SK-N-SH (cell line): ENCODE data around the gene ENTPD6. TPM values are rescaled to one million over a fixed set of nuclear protein-coding genes. Genes with fewer than 3 reads are reported as not detected.

ENCODE experiments used
- CTCF ChIA-PET: fragments of 300-600, 350-600 bp; formaldehyde crosslinking; extraction: SDS; loops from one replicate; lab custom pipeline; 2021; lab: Yijun Ruan, JAX
- POLR2A ChIA-PET: fragments of 350-600 bp; sonication (Branson Sonifier 250); formaldehyde crosslinking; extraction: SDS; loops from one replicate; lab custom pipeline; 2020; ENCODE audit warnings: antibody characterized with exemption, inconsistent platforms; lab: Yijun Ruan, JAX
- DNase-seq: peaks from one replicate; pipeline ENCODE4 v3.0.0; 2012
- H2AFZ ChIP-seq: fragments of 200-600 bp; sonication (generic); 2 replicates; pipeline ENCODE4 v1.8.1; 2016; ENCODE audit warnings: antibody characterized with exemption, mild to moderate bottlenecking, low read depth
- H3F3A ChIP-seq: fragments of 200-600 bp; sonication (generic); replicated peaks from 2 replicates; pipeline ENCODE3; 2016; ENCODE audit warnings: antibody characterized with exemption, mild to moderate bottlenecking; ENCODE audit not compliant: insufficient read depth
- H3K27ac ChIP-seq, 2 experiments: fragments of 200-500 bp in 1 of 2; fragments of 200-600 bp in 1 of 2; sonication (Bioruptor generic) in 1 of 2; sonication (generic), shearing (Covaris generic) in 1 of 2; 2 replicates each; pipeline versions ENCODE4 v1.5.1 to v1.6.1; 2014 to 2016; ENCODE audit warnings: low read depth in 2 of 2, inconsistent platforms in 1 of 2, low read length in 1 of 2, mild to moderate bottlenecking in 1 of 2, mixed read lengths in 1 of 2
- H3K27me3 ChIP-seq: fragments of 200-600 bp; sonication (generic), shearing (Covaris generic); 2 replicates; pipeline ENCODE4 v1.6.1; 2016; ENCODE audit warnings: mixed run types; ENCODE audit not compliant: insufficient read depth
- H3K36me3 ChIP-seq, 2 experiments: fragments of 200-500 bp in 1 of 2; fragments of 200-600 bp in 1 of 2; sonication (Bioruptor generic) in 1 of 2; sonication (generic) in 1 of 2; replicated peaks in 1 of 2; 2 replicates each; pipeline versions ENCODE3 to v1.5.1; 2014 to 2016; ENCODE audit warnings: low read length in 1 of 2, mild to moderate bottlenecking in 1 of 2; ENCODE audit not compliant: insufficient read depth in 2 of 2, control insufficient read depth in 1 of 2
- H3K4me1 ChIP-seq, 2 experiments: fragments of 200-500 bp in 1 of 2; fragments of 200-600 bp in 1 of 2; sonication (Bioruptor generic) in 1 of 2; sonication (generic), shearing (Covaris generic) in 1 of 2; 2 replicates each; pipeline versions ENCODE4 v1.5.1 to v1.6.1; 2014 to 2016; ENCODE audit warnings: low read depth in 1 of 2, low read length in 1 of 2, mixed run types in 1 of 2; ENCODE audit not compliant: insufficient read depth in 2 of 2, control insufficient read depth in 1 of 2
- H3K4me2 ChIP-seq: fragments of 200-600 bp; sonication (generic), shearing (Covaris generic); 2 replicates; pipeline ENCODE4 v1.6.1; 2017; ENCODE audit warnings: mixed run types
- H3K4me3 ChIP-seq, 2 experiments: fragments of 200-500 bp in 1 of 2; fragments of 200-600 bp in 1 of 2; sonication (Bioruptor generic) in 1 of 2; sonication (generic), shearing (Covaris generic) in 1 of 2; 2 replicates each; pipeline versions ENCODE4 v1.5.1 to v1.8.1; 2014 to 2016; ENCODE audit warnings: low read depth in 2 of 2, inconsistent platforms in 1 of 2, low read length in 1 of 2, mild to moderate bottlenecking in 1 of 2, mixed read lengths in 1 of 2, moderate library complexity in 1 of 2
- H3K79me2 ChIP-seq: fragments of 200-600 bp; sonication (generic); 2 replicates; pipeline ENCODE4 v1.8.1; 2017; ENCODE audit warnings: mild to moderate bottlenecking; ENCODE audit not compliant: insufficient read depth
- H3K9ac ChIP-seq: fragments of 200-600 bp; sonication (generic); 2 replicates; pipeline ENCODE4 v1.6.1; 2017; ENCODE audit warnings: mixed run types
- H3K9me2 ChIP-seq: fragments of 200-600 bp; sonication (generic); 2 replicates; pipeline ENCODE4 v1.6.1; 2017; ENCODE audit warnings: mixed run types
- H3K9me3 ChIP-seq: fragments of 200-600 bp; sonication (generic); 2 replicates; pipeline ENCODE4 v1.6.1; 2017; ENCODE audit warnings: mixed run types, mild to moderate bottlenecking, moderate library complexity
- H4K20me1 ChIP-seq: fragments of 200-600 bp; sonication (generic); 2 replicates; pipeline ENCODE4 v1.6.1; 2017; ENCODE audit warnings: mild to moderate bottlenecking, mixed run types; ENCODE audit not compliant: insufficient read depth
- EP300 ChIP-seq, 2 experiments: IDR thresholded peaks; 2 replicates each; pipeline versions ENCODE4 v1.4.0 to v1.6.1; 2012; ENCODE audit warnings: borderline replicate concordance in 1 of 2, low read depth in 1 of 2, low read length in 1 of 2
- FOXJ3 ChIP-seq: sonication (generic); formaldehyde crosslinking; IDR thresholded peaks from 2 replicates; pipeline ENCODE4 v1.5.1; 2020; ENCODE audit warnings: mild to moderate bottlenecking, missing genetic modification reagents
- FOXM1 ChIP-seq: IDR thresholded peaks from 2 replicates; pipeline ENCODE4 v1.4.0; 2012; ENCODE audit warnings: low read depth, mild to moderate bottlenecking
- JUND ChIP-seq: IDR thresholded peaks from 2 replicates; pipeline ENCODE4 v1.4.0; 2012
- MEF2A ChIP-seq: IDR thresholded peaks from 2 replicates; pipeline ENCODE4 v1.4.0; 2012; ENCODE audit warnings: low read depth, borderline replicate concordance
- NFIC ChIP-seq: IDR thresholded peaks from 2 replicates; pipeline ENCODE4 v1.4.0; 2012; ENCODE audit warnings: borderline replicate concordance
- RFX5 ChIP-seq: IDR thresholded peaks from 2 replicates; pipeline ENCODE4 v1.6.1; 2012; ENCODE audit warnings: mild to moderate bottlenecking, improper control_type of control experiment, low read length
- SMC3 ChIP-seq: IDR thresholded peaks from 2 replicates; pipeline ENCODE4 v1.6.1; 2012; ENCODE audit warnings: low read depth, low read length, improper control_type of control experiment
- TAF1 ChIP-seq: IDR thresholded peaks from 2 replicates; pipeline ENCODE4 v1.6.1; 2012; ENCODE audit warnings: low read depth, mild to moderate bottlenecking, low read length, moderate library complexity, borderline replicate concordance
- TCF12 ChIP-seq: IDR thresholded peaks from 2 replicates; pipeline ENCODE4 v1.4.0; 2012
- TEAD4 ChIP-seq: IDR thresholded peaks from 2 replicates; pipeline ENCODE4 v1.4.0; 2012; ENCODE audit warnings: mild to moderate bottlenecking, borderline replicate concordance; ENCODE audit not compliant: insufficient read depth
- WGBS: methylation state at CpG from one replicate; pipeline ENCODE4 v1.1.6; 2017; ENCODE audit warnings: low lambda C conversion rate; 5-methylcytosine and 5-hydroxymethylcytosine counted together
- polyA plus RNA-seq, 3 experiments: library from polyadenylated mRNA; depleted of rRNA; stranded (reverse); fragments of >200 nt; gene quantifications; 2 replicates each; pipeline ENCODE4 v1.2.3, GENCODE V29; 2012
- TF ChIP-seq, protein P1 (sequence below): IDR thresholded peaks from 2 replicates; pipeline ENCODE4 v1.4.0; 2012; ENCODE audit warnings: low read depth
- TF ChIP-seq, protein P2 (sequence below): fragments of 150-350 bp; IDR thresholded peaks from 2 replicates; pipeline ENCODE4 v1.6.1; 2016; ENCODE audit warnings: mild to moderate bottlenecking, low read depth, low read length
- TF ChIP-seq, protein P3 (sequence below): IDR thresholded peaks from 2 replicates; pipeline ENCODE4 v1.4.0; 2012; ENCODE audit warnings: low read depth, borderline replicate concordance
- TF ChIP-seq, protein P4 (sequence below): IDR thresholded peaks from 2 replicates; pipeline ENCODE4 v1.6.1; 2012; ENCODE audit warnings: mild to moderate bottlenecking, low read depth, low read length, moderate library complexity
- TF ChIP-seq, protein P5 (sequence below): IDR thresholded peaks from 2 replicates; pipeline ENCODE4; 2012

The ENTPD6 gene
- polyA plus RNA-seq, 1 of the 3 experiments (the other 2 are of a cell fraction), result 76.1 TPM

DNA sequence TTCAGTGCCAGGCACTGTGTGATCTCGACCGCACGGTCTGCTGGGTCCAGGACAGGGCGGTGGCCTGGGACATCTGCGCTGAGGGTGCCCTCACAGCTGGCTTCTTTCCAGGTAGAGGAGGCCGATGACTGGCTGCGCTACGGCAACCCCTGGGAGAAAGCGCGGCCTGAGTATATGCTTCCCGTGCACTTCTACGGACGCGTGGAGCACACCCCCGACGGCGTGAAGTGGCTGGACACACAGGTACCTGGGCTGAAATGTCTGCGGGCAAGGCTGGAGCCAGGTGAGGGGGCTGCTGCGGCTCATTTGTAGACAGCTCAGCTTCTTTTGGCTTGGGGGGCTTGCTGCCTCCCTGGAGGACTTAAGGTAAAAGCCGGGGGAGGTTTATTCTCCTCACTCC is 79.0 kb downstream of the ENTPD6 start:
- POLR2A ChIA-PET, result no interaction called here
- 98% methylated on average over 15 of the region's 20 CpGs for WGBS

DNA sequence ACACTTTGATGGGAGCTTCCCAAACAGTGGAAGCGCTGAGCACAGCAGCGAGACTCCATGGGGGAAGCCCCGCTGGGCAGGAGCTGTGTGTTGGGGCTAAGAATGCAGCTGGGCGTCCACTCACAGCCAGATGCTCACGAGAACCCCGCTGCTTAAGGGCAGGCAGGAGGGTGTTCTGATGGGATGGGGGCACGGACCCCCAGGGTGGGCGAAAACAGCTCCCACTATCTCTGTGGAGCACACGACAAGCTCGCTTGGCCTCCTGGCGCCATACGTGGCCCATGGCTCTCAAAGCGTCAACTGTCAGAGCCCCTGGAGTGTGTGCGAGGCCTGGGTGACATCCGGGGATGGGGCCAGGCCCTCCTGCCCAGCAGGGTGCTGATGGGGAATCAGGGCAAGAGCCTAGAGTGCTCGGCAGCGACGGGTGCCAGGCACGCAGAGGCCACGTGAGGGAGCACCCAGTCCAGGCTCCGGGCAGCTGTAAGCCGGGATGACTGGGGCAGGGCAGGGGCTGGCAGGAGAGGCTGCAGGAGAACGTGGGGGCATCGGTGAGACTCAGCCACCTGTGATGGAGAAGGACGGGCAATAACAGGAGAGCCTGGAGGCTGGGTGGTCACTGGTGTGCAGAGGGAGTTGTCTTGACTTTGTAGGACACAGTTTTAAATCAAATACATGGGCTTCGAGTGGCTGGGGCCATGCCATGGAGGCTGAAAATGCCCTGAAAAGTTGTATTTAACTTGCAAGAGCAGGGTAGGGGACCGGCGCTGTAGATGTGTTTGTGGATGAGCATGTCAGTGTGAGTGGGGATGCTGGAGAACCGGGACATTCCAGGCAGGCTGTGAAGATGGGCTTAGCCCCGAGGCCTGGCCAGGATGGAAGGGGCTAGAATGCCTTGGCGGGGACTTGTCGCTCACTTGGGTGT is 79.6 kb downstream of the ENTPD6 start:
- H3K9ac ChIP-seq, result no peak overlapping the region

More for the DNA sequence above, 79.0 kb downstream of the ENTPD6 start:
- Histone ChIP-seq H3K4me1 (peaks cover 0 to 5% of the 10 kb centered on the region in 2 experiments; a peak in 1 of 4 replicates), H3K27me3 (no peaks in the 10 kb centered on the region)
- TF ChIP-seq, protein P1, sequence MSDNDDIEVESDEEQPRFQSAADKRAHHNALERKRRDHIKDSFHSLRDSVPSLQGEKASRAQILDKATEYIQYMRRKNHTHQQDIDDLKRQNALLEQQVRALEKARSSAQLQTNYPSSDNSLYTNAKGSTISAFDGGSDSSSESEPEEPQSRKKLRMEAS, result no peak
- TF ChIP-seq, protein P2, sequence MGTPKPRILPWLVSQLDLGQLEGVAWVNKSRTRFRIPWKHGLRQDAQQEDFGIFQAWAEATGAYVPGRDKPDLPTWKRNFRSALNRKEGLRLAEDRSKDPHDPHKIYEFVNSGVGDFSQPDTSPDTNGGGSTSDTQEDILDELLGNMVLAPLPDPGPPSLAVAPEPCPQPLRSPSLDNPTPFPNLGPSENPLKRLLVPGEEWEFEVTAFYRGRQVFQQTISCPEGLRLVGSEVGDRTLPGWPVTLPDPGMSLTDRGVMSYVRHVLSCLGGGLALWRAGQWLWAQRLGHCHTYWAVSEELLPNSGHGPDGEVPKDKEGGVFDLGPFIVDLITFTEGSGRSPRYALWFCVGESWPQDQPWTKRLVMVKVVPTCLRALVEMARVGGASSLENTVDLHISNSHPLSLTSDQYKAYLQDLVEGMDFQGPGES, result no peak
- TF ChIP-seq TEAD4, result no peak
- no peak for TF ChIP-seq RFX5
- TF ChIP-seq FOXJ3 (CRISPR knock-in tag), result no peak
- TF ChIP-seq, protein P3, sequence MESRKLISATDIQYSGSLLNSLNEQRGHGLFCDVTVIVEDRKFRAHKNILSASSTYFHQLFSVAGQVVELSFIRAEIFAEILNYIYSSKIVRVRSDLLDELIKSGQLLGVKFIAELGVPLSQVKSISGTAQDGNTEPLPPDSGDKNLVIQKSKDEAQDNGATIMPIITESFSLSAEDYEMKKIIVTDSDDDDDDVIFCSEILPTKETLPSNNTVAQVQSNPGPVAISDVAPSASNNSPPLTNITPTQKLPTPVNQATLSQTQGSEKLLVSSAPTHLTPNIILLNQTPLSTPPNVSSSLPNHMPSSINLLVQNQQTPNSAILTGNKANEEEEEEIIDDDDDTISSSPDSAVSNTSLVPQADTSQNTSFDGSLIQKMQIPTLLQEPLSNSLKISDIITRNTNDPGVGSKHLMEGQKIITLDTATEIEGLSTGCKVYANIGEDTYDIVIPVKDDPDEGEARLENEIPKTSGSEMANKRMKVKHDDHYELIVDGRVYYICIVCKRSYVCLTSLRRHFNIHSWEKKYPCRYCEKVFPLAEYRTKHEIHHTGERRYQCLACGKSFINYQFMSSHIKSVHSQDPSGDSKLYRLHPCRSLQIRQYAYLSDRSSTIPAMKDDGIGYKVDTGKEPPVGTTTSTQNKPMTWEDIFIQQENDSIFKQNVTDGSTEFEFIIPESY, result no peak
- TF ChIP-seq MEF2A, result no peak
- no peak for TF ChIP-seq NFIC
- TF ChIP-seq JUND, result no peak
- TF ChIP-seq TCF12, result no peak
- TF ChIP-seq, all 33 proteins: peak for 0
- Histone ChIP-seq H3K9me2 (no peaks in the 10 kb centered on the region), H4K20me1 (no peaks in the 10 kb centered on the region), H3K27ac (no peak overlapping the region), H3K9ac (no peak overlapping the region), H2AFZ (no peak overlapping the region), H3K9me3 (no peaks in the 10 kb centered on the region), H3K36me3 (peaks cover 24 to 71% of the 10 kb centered on the region in 2 experiments), H3K4me2 (no peak overlapping the region), H3F3A (no peaks in the 10 kb centered on the region), H3K4me3 (no peak overlapping the region), H3K79me2 (peaks cover 11% of the 10 kb centered on the region; the same call in 1 of the 2 replicates)
- CTCF ChIA-PET, result interaction anchor here (1.3 to 3.1 kb wide), 2 partner anchors 22 to 95 kb away, joined by 3 to 14 read pairs; no protein-coding TSS in a partner anchor
- no peak for DNase-seq

More for the DNA sequence above, 79.6 kb downstream of the ENTPD6 start:
- H2AFZ ChIP-seq, result no peak overlapping the region
- TF ChIP-seq EP300 (IDR thresholded peaks at IDR 0.05; ENCODE audit: borderline replicate concordance in 1 of 2, low read depth in 1 of 2, low read length in 1 of 2) (no peak), FOXJ3 (CRISPR knock-in tag) (no peak), FOXM1 (no peak), TAF1 (no peak), SMC3 (no peak), MEF2A (no peak)
- TF ChIP-seq, protein P4, sequence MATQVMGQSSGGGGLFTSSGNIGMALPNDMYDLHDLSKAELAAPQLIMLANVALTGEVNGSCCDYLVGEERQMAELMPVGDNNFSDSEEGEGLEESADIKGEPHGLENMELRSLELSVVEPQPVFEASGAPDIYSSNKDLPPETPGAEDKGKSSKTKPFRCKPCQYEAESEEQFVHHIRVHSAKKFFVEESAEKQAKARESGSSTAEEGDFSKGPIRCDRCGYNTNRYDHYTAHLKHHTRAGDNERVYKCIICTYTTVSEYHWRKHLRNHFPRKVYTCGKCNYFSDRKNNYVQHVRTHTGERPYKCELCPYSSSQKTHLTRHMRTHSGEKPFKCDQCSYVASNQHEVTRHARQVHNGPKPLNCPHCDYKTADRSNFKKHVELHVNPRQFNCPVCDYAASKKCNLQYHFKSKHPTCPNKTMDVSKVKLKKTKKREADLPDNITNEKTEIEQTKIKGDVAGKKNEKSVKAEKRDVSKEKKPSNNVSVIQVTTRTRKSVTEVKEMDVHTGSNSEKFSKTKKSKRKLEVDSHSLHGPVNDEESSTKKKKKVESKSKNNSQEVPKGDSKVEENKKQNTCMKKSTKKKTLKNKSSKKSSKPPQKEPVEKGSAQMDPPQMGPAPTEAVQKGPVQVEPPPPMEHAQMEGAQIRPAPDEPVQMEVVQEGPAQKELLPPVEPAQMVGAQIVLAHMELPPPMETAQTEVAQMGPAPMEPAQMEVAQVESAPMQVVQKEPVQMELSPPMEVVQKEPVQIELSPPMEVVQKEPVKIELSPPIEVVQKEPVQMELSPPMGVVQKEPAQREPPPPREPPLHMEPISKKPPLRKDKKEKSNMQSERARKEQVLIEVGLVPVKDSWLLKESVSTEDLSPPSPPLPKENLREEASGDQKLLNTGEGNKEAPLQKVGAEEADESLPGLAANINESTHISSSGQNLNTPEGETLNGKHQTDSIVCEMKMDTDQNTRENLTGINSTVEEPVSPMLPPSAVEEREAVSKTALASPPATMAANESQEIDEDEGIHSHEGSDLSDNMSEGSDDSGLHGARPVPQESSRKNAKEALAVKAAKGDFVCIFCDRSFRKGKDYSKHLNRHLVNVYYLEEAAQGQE, result no peak
- TF ChIP-seq, protein P5, sequence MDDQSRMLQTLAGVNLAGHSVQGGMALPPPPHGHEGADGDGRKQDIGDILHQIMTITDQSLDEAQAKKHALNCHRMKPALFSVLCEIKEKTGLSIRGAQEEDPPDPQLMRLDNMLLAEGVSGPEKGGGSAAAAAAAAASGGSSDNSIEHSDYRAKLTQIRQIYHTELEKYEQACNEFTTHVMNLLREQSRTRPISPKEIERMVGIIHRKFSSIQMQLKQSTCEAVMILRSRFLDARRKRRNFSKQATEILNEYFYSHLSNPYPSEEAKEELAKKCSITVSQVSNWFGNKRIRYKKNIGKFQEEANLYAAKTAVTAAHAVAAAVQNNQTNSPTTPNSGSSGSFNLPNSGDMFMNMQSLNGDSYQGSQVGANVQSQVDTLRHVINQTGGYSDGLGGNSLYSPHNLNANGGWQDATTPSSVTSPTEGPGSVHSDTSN, result no peak
- peaks cover 0 to 8% of the 10 kb centered on the region in 2 experiments; a peak in 1 of 4 replicates for H3K4me1 ChIP-seq
- H3K9me2 ChIP-seq, result no peaks in the 10 kb centered on the region
- WGBS, result 94% methylated on average over 32 of the region's 32 CpGs
- POLR2A ChIA-PET, result no interaction called here
- H3K79me2 ChIP-seq, result peaks cover 7% of the 10 kb centered on the region; the same call in 1 of the 2 replicates
- no peaks in the 10 kb centered on the region for H3F3A ChIP-seq
- DNase-seq, result no peak
- CTCF ChIA-PET, result interaction anchor here (1.3 to 3.1 kb wide), 4 partner anchors 14 to 96 kb away, joined by 3 to 14 read pairs (median 4); no protein-coding TSS in a partner anchor
- H3K36me3 ChIP-seq, result peaks cover 19 to 70% of the 10 kb centered on the region in 2 experiments
- H3K27me3 ChIP-seq, result no peaks in the 10 kb centered on the region
- H3K27ac ChIP-seq, result no peak overlapping the region
- no peak overlapping the region for H3K4me2 ChIP-seq
- no peak overlapping the region for H3K4me3 ChIP-seq
- no peaks in the 10 kb centered on the region for H4K20me1 ChIP-seq
- no peaks in the 10 kb centered on the region for H3K9me3 ChIP-seq
